Sigmoid colon (tissue), 4 donors: ENCODE measurements around the gene COX7A2L.

Source experiments
- CTCF ChIP-seq, 4 experiments: fragments of 450-650 bp in 3 of 4; fragments of 200-600 bp in 1 of 4; IDR thresholded peaks; one replicate each; pipeline ENCODE4 v1.5.1; 2016 to 2019; ENCODE audit warnings: antibody characterized with exemption in 4 of 4, mild to moderate bottlenecking in 3 of 4, moderate library complexity in 2 of 4
- POLR2A ChIP-seq, 2 donors: fragments of 450-650 bp; IDR thresholded peaks; one replicate each; pipeline ENCODE4 v1.6.1; 2016; ENCODE audit warnings: antibody characterized with exemption in 2 of 2, mild to moderate bottlenecking in 2 of 2, moderate library complexity in 2 of 2
- POLR2AphosphoS5 ChIP-seq, 4 donors: sonication (generic); formaldehyde crosslinking; IDR thresholded peaks; one replicate each; pipeline ENCODE4 v1.6.1; 2017; ENCODE audit warnings: antibody characterized with exemption in 4 of 4

- TF ChIP-seq POLR2A (IDR thresholded peaks at IDR 0.05) (no peak), CTCF (IDR thresholded peaks at IDR 0.05) (no peak), POLR2AphosphoS5 (IDR thresholded peaks at IDR 0.05) (no peak)
These were observed 21.7 kb downstream of the COX7A2L start for GRCh38 chr2:42339191-42339912.
